Keratinocyte (primary cell): ENCODE results near the gene ZEB1. TPM values are rescaled to one million over a fixed set of nuclear protein-coding genes. Genes with fewer than 3 reads are reported as not detected.

Source experiments
- DNase-seq: peaks from one replicate; pipeline ENCODE4 v3.0.0-alpha.2; 2011; ENCODE audit warnings: low read depth, missing footprints, low spot score
- FAIRE-seq: peaks from 2 replicates; lab custom pipeline; 2011; peaks lifted over from hg19 to GRCh38; lab: Jason Lieb, UNC
- H2AFZ ChIP-seq: 2 replicates; pipeline ENCODE4 v1.6.0; 2012; ENCODE audit warnings: low read length, control low read depth, inconsistent platforms; ENCODE audit not compliant: control insufficient read depth
- H3K27ac ChIP-seq: 2 replicates; pipeline ENCODE4 v1.5.1; 2011; ENCODE audit warnings: low read length; ENCODE audit not compliant: control insufficient read depth, insufficient read depth
- H3K27me3 ChIP-seq: 3 replicates; pipeline ENCODE4 v1.6.0; 2011; ENCODE audit warnings: low read length; ENCODE audit not compliant: control insufficient read depth, insufficient read depth; ENCODE audit errors: extremely low read depth
- H3K36me3 ChIP-seq, 2 experiments: 2 replicates in 1 of 2; 3 replicates in 1 of 2; pipeline ENCODE4 v1.5.1; 2011; ENCODE audit warnings: low read length in 2 of 2, mild to moderate bottlenecking in 1 of 2; ENCODE audit not compliant: control insufficient read depth in 2 of 2, insufficient read depth in 2 of 2; ENCODE audit errors: extremely low read depth in 1 of 2
- H3K4me1 ChIP-seq: 3 replicates; pipeline ENCODE4 v1.5.1; 2011; ENCODE audit warnings: low read length; ENCODE audit not compliant: control insufficient read depth, insufficient read depth; ENCODE audit errors: extremely low read depth
- H3K4me2 ChIP-seq: 3 replicates; pipeline ENCODE4 v1.6.0; 2011; ENCODE audit warnings: low read depth, low read length; ENCODE audit not compliant: control insufficient read depth, insufficient read depth; ENCODE audit errors: extremely low read depth
- H3K4me3 ChIP-seq, 3 experiments: fragments of 200-600 bp in 1 of 3; sonication (generic) in 1 of 3; 2 replicates in 2 of 3; 3 replicates in 1 of 3; pipeline ENCODE4 v1.5.1; 2011 to 2016; ENCODE audit warnings: low read length in 3 of 3, mild to moderate bottlenecking in 3 of 3, control low read depth in 2 of 3, inconsistent platforms in 1 of 3, low read depth in 1 of 3, mixed read lengths in 1 of 3, mixed run types in 1 of 3, moderate library complexity in 1 of 3; ENCODE audit not compliant: control insufficient read depth in 2 of 3, insufficient read depth in 2 of 3; ENCODE audit errors: extremely low read depth in 1 of 3
- H3K79me2 ChIP-seq: 2 replicates; pipeline ENCODE4 v1.6.0; 2012; ENCODE audit warnings: low read length; ENCODE audit not compliant: control insufficient read depth, insufficient read depth
- H3K9ac ChIP-seq: 3 replicates; pipeline ENCODE4 v1.6.0; 2011; ENCODE audit warnings: low read length; ENCODE audit not compliant: control insufficient read depth, insufficient read depth; ENCODE audit errors: extremely low read depth
- H3K9me1 ChIP-seq: 3 replicates; pipeline ENCODE4 v1.6.0; 2011; ENCODE audit warnings: low read length; ENCODE audit not compliant: control insufficient read depth, insufficient read depth; ENCODE audit errors: extremely low read depth
- H3K9me3 ChIP-seq: 2 replicates; pipeline ENCODE4 v1.5.1; 2012; ENCODE audit warnings: low read depth, low read length; ENCODE audit not compliant: control insufficient read depth
- H4K20me1 ChIP-seq: 3 replicates; pipeline ENCODE4 v1.6.0; 2011; ENCODE audit warnings: low read length; ENCODE audit not compliant: control insufficient read depth, insufficient read depth; ENCODE audit errors: extremely low read depth
- EZH2 ChIP-seq: IDR thresholded peaks from one replicate; pipeline ENCODE4 v1.6.1; 2012; ENCODE audit warnings: inconsistent platforms, mild to moderate bottlenecking, low read length, moderate library complexity
- dilution Hi-C: fragments of 300-500 bp; cut with MboI; formaldehyde crosslinking; loops from one replicate; pipeline ENCODE4 v1.7.0; 2020; ENCODE audit warnings: low sequenced_read_pairs; ENCODE audit not compliant: extremely low pct_ligation_motif_present
- polyA plus RNA-seq, 5 experiments: library from polyadenylated mRNA; depleted of rRNA in 3 of 5; stranded (reverse) in 3 of 5; stranded (forward) in 1 of 5; unstranded in 1 of 5; fragments of >200 nt; gene quantifications; 1 replicate in 1 of 5; 2 replicates in 3 of 5; 3 replicates in 1 of 5; pipeline versions ENCODE4 v1.2.1 to v1.2.3, GENCODE V29; 2011 to 2012; ENCODE audit warnings: missing spikeins in 2 of 5, low read depth in 1 of 5, low replicate concordance in 1 of 5
- TF ChIP-seq, protein P1 (sequence below), 3 experiments: IDR thresholded peaks in 1 of 3; conservative IDR thresholded peaks in 1 of 3; optimal IDR thresholded peaks in 1 of 3; 2 replicates in 2 of 3; 3 replicates in 1 of 3; pipeline versions ENCODE3 to v1.5.1; 2011; ENCODE audit warnings: low read length in 3 of 3, mild to moderate bottlenecking in 3 of 3, moderate library complexity in 2 of 3, control low read depth in 1 of 3, inconsistent platforms in 1 of 3; ENCODE audit not compliant: insufficient read depth in 2 of 3; ENCODE audit errors: extremely low read depth in 1 of 3

ZEB1 gene
- polyA plus RNA-seq, 1 donor (not counting 4 experiments of a cell fraction or from before 2014, with no cell fraction given): 0.96 TPM

DNA sequence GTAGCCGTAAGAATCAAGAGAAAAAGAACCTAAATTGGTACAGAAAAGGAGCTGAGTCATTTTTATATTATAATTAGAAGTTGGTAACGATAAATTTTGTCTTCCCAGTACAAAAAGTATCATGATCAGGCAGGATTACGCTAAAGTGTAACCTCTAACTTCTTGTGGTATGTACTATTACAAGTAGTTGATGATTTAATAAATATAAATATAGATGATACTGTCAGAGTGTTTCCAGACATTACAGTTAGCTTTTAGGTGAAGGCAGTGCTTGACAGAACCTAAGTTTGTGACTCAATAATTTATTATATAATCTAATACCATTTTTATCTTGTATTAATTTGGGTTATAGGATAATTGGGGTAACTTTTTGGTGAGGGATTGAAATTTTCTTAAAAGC lies 53.4 kb downstream of the ZEB1 start:
- DNase-seq: no peak
- H3K4me1 ChIP-seq: no peaks in the 10 kb centered on the region
- no peak overlapping the region for H3K4me3 ChIP-seq
- no peak overlapping the region for H3K27ac ChIP-seq
- FAIRE-seq: no peak
- H3K9me3 ChIP-seq: no peaks in the 10 kb centered on the region
- H3K4me2 ChIP-seq: no peak overlapping the region
- no peak for TF ChIP-seq EZH2
- TF ChIP-seq, protein P1, sequence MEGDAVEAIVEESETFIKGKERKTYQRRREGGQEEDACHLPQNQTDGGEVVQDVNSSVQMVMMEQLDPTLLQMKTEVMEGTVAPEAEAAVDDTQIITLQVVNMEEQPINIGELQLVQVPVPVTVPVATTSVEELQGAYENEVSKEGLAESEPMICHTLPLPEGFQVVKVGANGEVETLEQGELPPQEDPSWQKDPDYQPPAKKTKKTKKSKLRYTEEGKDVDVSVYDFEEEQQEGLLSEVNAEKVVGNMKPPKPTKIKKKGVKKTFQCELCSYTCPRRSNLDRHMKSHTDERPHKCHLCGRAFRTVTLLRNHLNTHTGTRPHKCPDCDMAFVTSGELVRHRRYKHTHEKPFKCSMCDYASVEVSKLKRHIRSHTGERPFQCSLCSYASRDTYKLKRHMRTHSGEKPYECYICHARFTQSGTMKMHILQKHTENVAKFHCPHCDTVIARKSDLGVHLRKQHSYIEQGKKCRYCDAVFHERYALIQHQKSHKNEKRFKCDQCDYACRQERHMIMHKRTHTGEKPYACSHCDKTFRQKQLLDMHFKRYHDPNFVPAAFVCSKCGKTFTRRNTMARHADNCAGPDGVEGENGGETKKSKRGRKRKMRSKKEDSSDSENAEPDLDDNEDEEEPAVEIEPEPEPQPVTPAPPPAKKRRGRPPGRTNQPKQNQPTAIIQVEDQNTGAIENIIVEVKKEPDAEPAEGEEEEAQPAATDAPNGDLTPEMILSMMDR (optimal IDR thresholded peaks at IDR 0.05 in 1 of 3, IDR thresholded peaks at IDR 0.05 in 1 of 3, conservative IDR thresholded peaks at IDR 0.05 in 1 of 3; ENCODE audit: extremely low read depth in 1 of 3, insufficient read depth in 2 of 3, low read length in 3 of 3): no peak
- H3K9me1 ChIP-seq: no peaks in the 10 kb centered on the region
- no peaks in the 10 kb centered on the region for H3K27me3 ChIP-seq
- H4K20me1 ChIP-seq: no peaks in the 10 kb centered on the region
- dilution Hi-C loops: no loop called here
- no peak overlapping the region for H2AFZ ChIP-seq
- no peaks in the 10 kb centered on the region for H3K36me3 ChIP-seq
- H3K9ac ChIP-seq: no peak overlapping the region
- no peaks in the 10 kb centered on the region for H3K79me2 ChIP-seq

DNA sequence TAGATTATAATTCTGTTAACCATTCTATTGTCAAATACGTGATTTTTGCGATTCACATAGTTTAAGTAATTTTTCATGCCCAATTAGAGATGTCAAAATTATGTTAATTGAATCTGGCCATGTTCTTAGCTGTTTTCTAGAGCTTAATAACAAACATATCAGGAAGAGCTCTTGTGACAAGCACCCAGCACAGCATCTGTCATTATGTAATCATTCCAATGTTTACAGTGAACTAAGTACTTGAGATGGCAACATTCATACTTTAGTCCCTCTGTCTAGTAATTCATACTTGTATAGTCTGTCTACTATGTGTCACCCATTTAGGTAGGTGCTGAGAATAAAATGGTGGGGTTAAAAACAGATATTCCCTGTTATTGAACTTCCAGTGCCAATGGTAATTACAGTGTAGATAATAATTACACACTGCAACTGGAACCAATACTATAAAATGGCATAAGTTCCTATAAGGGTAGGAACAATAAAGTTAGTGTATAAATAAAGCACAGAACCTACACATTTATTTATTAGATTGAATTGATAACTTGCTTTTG lies 55.2 kb downstream of the ZEB1 start:
- no peaks in the 10 kb centered on the region for H3K36me3 ChIP-seq
- TF ChIP-seq, protein P1 (optimal IDR thresholded peaks at IDR 0.05 in 1 of 3, IDR thresholded peaks at IDR 0.05 in 1 of 3, conservative IDR thresholded peaks at IDR 0.05 in 1 of 3; ENCODE audit: extremely low read depth in 1 of 3, insufficient read depth in 2 of 3, low read length in 3 of 3): no peak
- no peak for TF ChIP-seq EZH2
- no peak overlapping the region for H2AFZ ChIP-seq
- H4K20me1 ChIP-seq: no peaks in the 10 kb centered on the region
- dilution Hi-C loops: no loop called here
- no peak overlapping the region for H3K4me3 ChIP-seq
- no peak overlapping the region for H3K4me2 ChIP-seq
- H3K4me1 ChIP-seq: no peaks in the 10 kb centered on the region
- no peaks in the 10 kb centered on the region for H3K9me3 ChIP-seq
- no peak overlapping the region for H3K9ac ChIP-seq
- no peaks in the 10 kb centered on the region for H3K9me1 ChIP-seq
- no peak for FAIRE-seq
- DNase-seq: no peak
- H3K27ac ChIP-seq: no peak overlapping the region
- H3K79me2 ChIP-seq: no peaks in the 10 kb centered on the region
- no peaks in the 10 kb centered on the region for H3K27me3 ChIP-seq
